CD4-positive, alpha-beta T cell (primary cell): ENCODE measurements around the gene SSTR5. TPM values are rescaled to one million over a fixed set of nuclear protein-coding genes. Genes with fewer than 3 reads are reported as not detected.

Source experiments
- ATAC-seq: fragments of 200-7000 bp; cut with Tn5 transposase; one replicate; pipeline ENCODE4 v1.10.0; 2022; ENCODE audit warnings: mild to moderate bottlenecking; ENCODE audit not compliant: poor library complexity
- CTCF ChIA-PET: fragments of 350-600 bp; sonication (Branson Sonifier 250); formaldehyde crosslinking; loops from one replicate; lab custom pipeline; 2021; ENCODE audit warnings: antibody characterized with exemption, inconsistent platforms; lab: Charles Lee
- POLR2A ChIA-PET: fragments of 350-600 bp; sonication (Branson Sonifier 250); formaldehyde crosslinking; loops from one replicate; lab custom pipeline; 2021; ENCODE audit warnings: antibody characterized with exemption, inconsistent platforms; lab: Charles Lee
- DNase-seq, 14 experiments: peaks; one replicate each; pipeline ENCODE4 v3.0.0-alpha.2; 2013 to 2020; ENCODE audit warnings: mixed read lengths in 2 of 14
- H3K27ac ChIP-seq, 2 donors: one replicate each; pipeline versions ENCODE4 v1.5.1 to v1.7.0; 2013; ENCODE audit warnings: low read length in 2 of 2, low read depth in 1 of 2, mild to moderate bottlenecking in 1 of 2
- H3K27me3 ChIP-seq, 2 experiments: 1 replicate in 1 of 2; 2 replicates in 1 of 2; pipeline versions ENCODE4 v1.6.1 to v1.7.0; 2013; ENCODE audit warnings: low read length in 2 of 2, control low read depth in 1 of 2, mild to moderate bottlenecking in 1 of 2, moderate library complexity in 1 of 2; ENCODE audit not compliant: insufficient read depth in 2 of 2, control insufficient read depth in 1 of 2
- H3K36me3 ChIP-seq: one replicate; pipeline ENCODE4 v1.6.1; 2013; ENCODE audit warnings: low read length, control low read depth; ENCODE audit not compliant: insufficient read depth
- H3K4me1 ChIP-seq: one replicate; pipeline ENCODE4 v1.6.1; 2013; ENCODE audit warnings: low read length, control low read depth; ENCODE audit not compliant: insufficient read depth
- H3K4me3 ChIP-seq: one replicate; pipeline ENCODE4 v1.5.1; 2013; ENCODE audit warnings: mild to moderate bottlenecking, low read length, moderate library complexity
- H3K9me3 ChIP-seq, 2 experiments: 1 replicate in 1 of 2; 2 replicates in 1 of 2; pipeline versions ENCODE4 v1.6.1 to v1.7.0; 2013; ENCODE audit warnings: low read length in 2 of 2, mild to moderate bottlenecking in 2 of 2, control low read depth in 1 of 2, moderate library complexity in 1 of 2; ENCODE audit not compliant: control insufficient read depth in 1 of 2, insufficient read depth in 1 of 2
- H3K27ac Mint-ChIP-seq: one replicate; pipeline ENCODE4 v1.8.0; 2020; ENCODE audit warnings: mixed read lengths
- H3K27me3 Mint-ChIP-seq: one replicate; pipeline ENCODE4 v1.8.0; 2021; ENCODE audit warnings: mixed read lengths
- H3K36me3 Mint-ChIP-seq: one replicate; pipeline ENCODE4 v1.8.0; 2021; ENCODE audit warnings: low read depth, mixed read lengths
- H3K4me1 Mint-ChIP-seq: one replicate; pipeline ENCODE4 v1.8.0; 2021; ENCODE audit warnings: low read depth, mixed read lengths
- H3K4me3 Mint-ChIP-seq: one replicate; pipeline ENCODE4 v1.8.0; 2020; ENCODE audit warnings: mild to moderate bottlenecking, mixed read lengths
- H3K9me3 Mint-ChIP-seq: one replicate; pipeline ENCODE4 v1.8.0; 2020; ENCODE audit warnings: mixed read lengths
- CTCF ChIP-seq: fragments of 200-600 bp; IDR thresholded peaks from one replicate; pipeline ENCODE4 v1.8.0; 2022; ENCODE audit warnings: antibody characterized with exemption, mild to moderate bottlenecking
- intact Hi-C, 2 experiments: fragments of 100-400 bp; cut with DNase I in 1 of 2; cut with micrococcal nuclease in 1 of 2; formaldehyde crosslinking; loops; one replicate each; pipeline versions ENCODE4 v1.15.1 to v1.9.0; 2023 to 2025; cut with DNase I, micrococcal nuclease
- total RNA-seq, 174 experiments: library from RNA in 2 of 174; stranded (reverse) in 2 of 174; gene quantifications; one replicate each; pipeline ENCODE4 v1.2.3 and lab custom pipeline; 2021 to 2026

SSTR5 gene
- total RNA-seq, 2 experiments from 2014 or later, result not detected

- no peak for TF ChIP-seq CTCF
- peaks cover 0 to 27% of the 10 kb centered on the region in 2 experiments for H3K9me3 ChIP-seq
- H3K36me3 ChIP-seq, result no peaks in the 10 kb centered on the region
- H3K4me3 ChIP-seq, result no peak overlapping the region
- ChIA-PET POLR2A (no interaction called here), CTCF (no interaction called here)
- H3K4me1 Mint-ChIP-seq, result no peaks in the 10 kb centered on the region
- no peak overlapping the region for H3K27ac Mint-ChIP-seq
- no peak for ATAC-seq
- H3K4me3 Mint-ChIP-seq, result no peak overlapping the region
- peaks cover 14% of the 10 kb centered on the region for H3K27me3 Mint-ChIP-seq
- DNase-seq, result no peak
- H3K27ac ChIP-seq, result no peak overlapping the region
- no peaks in the 10 kb centered on the region for H3K9me3 Mint-ChIP-seq
- peaks cover 19 to 29% of the 10 kb centered on the region in 2 experiments for H3K27me3 ChIP-seq
- intact Hi-C loops, result no loop called here
- H3K4me1 ChIP-seq, result peaks cover 1% of the 10 kb centered on the region
- no peaks in the 10 kb centered on the region for H3K36me3 Mint-ChIP-seq
These were observed 36.0 kb downstream of the SSTR5 start for GRCh38 chr16:1108299-1109252.

GRCh38 chr16:1109648-1110047 is 37.1 kb downstream of the SSTR5 start:
- TF ChIP-seq CTCF, result no peak
- Mint-ChIP-seq H3K9me3 (no peaks in the 10 kb centered on the region), H3K4me3 (no peak overlapping the region), H3K27me3 (peaks cover 9% of the 10 kb centered on the region), H3K4me1 (no peaks in the 10 kb centered on the region), H3K36me3 (no peaks in the 10 kb centered on the region), H3K27ac (no peak overlapping the region)
- ChIA-PET CTCF (no interaction called here), POLR2A (no interaction called here)
- intact Hi-C loops, result no loop called here
- no peak for ATAC-seq
- DNase-seq, result no peak
- Histone ChIP-seq H3K36me3 (no peaks in the 10 kb centered on the region), H3K9me3 (peaks cover 0 to 16% of the 10 kb centered on the region in 2 experiments), H3K4me1 (no peaks in the 10 kb centered on the region), H3K27ac (no peak overlapping the region), H3K27me3 (peaks cover 12 to 18% of the 10 kb centered on the region in 2 experiments), H3K4me3 (no peak overlapping the region)

GRCh38 chr16:1112506-1113184 is 40.1 kb downstream of the SSTR5 start:
- Mint-ChIP-seq H3K27me3 (peaks cover 5% of the 10 kb centered on the region), H3K9me3 (no peaks in the 10 kb centered on the region), H3K27ac (no peak overlapping the region), H3K4me3 (no peak overlapping the region), H3K4me1 (no peaks in the 10 kb centered on the region), H3K36me3 (no peaks in the 10 kb centered on the region)
- POLR2A ChIA-PET, result no interaction called here
- Histone ChIP-seq H3K27me3 (peaks cover 1 to 5% of the 10 kb centered on the region in 2 experiments), H3K9me3 (peaks cover 0 to 4% of the 10 kb centered on the region in 2 experiments), H3K36me3 (no peaks in the 10 kb centered on the region), H3K4me1 (no peaks in the 10 kb centered on the region), H3K4me3 (no peak overlapping the region), H3K27ac (no peak overlapping the region)
- DNase-seq, result no peak
- CTCF ChIA-PET, result no interaction called here
- ATAC-seq, result no peak
- intact Hi-C loops, result no loop called here
- no peak for TF ChIP-seq CTCF
